Mesenchymal stem cell (in vitro differentiated cells and primary cell): ENCODE measurements around the gene VPREB1.

Source experiments
- DNase-seq: peaks from one replicate; pipeline ENCODE4 v3.0.0-alpha.2; 2013
- H2AFZ ChIP-seq: one replicate; pipeline ENCODE4 v1.6.1; 2013; ENCODE audit warnings: low read depth, mild to moderate bottlenecking, control low read depth, inconsistent platforms, low read length, moderate library complexity
- H2AK5ac ChIP-seq: 2 replicates; pipeline ENCODE4 v1.6.1; 2013; ENCODE audit warnings: low read length, moderate library complexity, mild to moderate bottlenecking, inconsistent platforms; ENCODE audit not compliant: severe bottlenecking
- H2BK120ac ChIP-seq: one replicate; pipeline ENCODE4 v1.6.1; 2013; ENCODE audit warnings: low read depth, mild to moderate bottlenecking, inconsistent platforms, low read length, moderate library complexity
- H2BK12ac ChIP-seq, 2 experiments: one replicate each; pipeline ENCODE4 v1.6.1; 2013; ENCODE audit warnings: inconsistent platforms in 2 of 2, low read length in 2 of 2, mild to moderate bottlenecking in 2 of 2, moderate library complexity in 2 of 2, control low read depth in 1 of 2
- H2BK15ac ChIP-seq: one replicate; pipeline ENCODE4 v1.6.1; 2013; ENCODE audit warnings: mild to moderate bottlenecking, low read depth, inconsistent platforms; ENCODE audit not compliant: poor library complexity, severe bottlenecking
- H2BK5ac ChIP-seq: 2 replicates; pipeline ENCODE4 v1.6.1; 2013; ENCODE audit warnings: low read depth, mild to moderate bottlenecking, low read length, control low read depth, inconsistent platforms; ENCODE audit not compliant: poor library complexity, severe bottlenecking
- H3K14ac ChIP-seq, 2 experiments: one replicate each; pipeline ENCODE4 v1.6.1; 2013; ENCODE audit warnings: inconsistent platforms in 2 of 2, low read length in 2 of 2, control low read depth in 1 of 2, mild to moderate bottlenecking in 1 of 2, moderate library complexity in 1 of 2
- H3K18ac ChIP-seq, 2 experiments: one replicate each; pipeline ENCODE4 v1.6.1; 2013; ENCODE audit warnings: inconsistent platforms in 2 of 2, low read length in 2 of 2, control low read depth in 1 of 2, low read depth in 1 of 2, mild to moderate bottlenecking in 1 of 2
- H3K23ac ChIP-seq, 2 experiments: one replicate each; pipeline ENCODE4 v1.6.1; 2013; ENCODE audit warnings: inconsistent platforms in 2 of 2, low read length in 2 of 2, mild to moderate bottlenecking in 2 of 2, moderate library complexity in 2 of 2, control low read depth in 1 of 2
- H3K27ac ChIP-seq: 2 replicates; pipeline ENCODE4 v1.5.1; 2013; ENCODE audit warnings: mild to moderate bottlenecking, moderate library complexity, low read length, control low read depth, inconsistent platforms; ENCODE audit not compliant: poor library complexity, severe bottlenecking
- H3K27me3 ChIP-seq, 2 experiments: 2 replicates each; pipeline versions ENCODE4 v1.6.1 to v1.7.0; 2013; ENCODE audit warnings: low read length in 2 of 2, mild to moderate bottlenecking in 2 of 2, moderate library complexity in 2 of 2, control low read depth in 1 of 2, inconsistent platforms in 1 of 2; ENCODE audit not compliant: control insufficient read depth in 1 of 2, insufficient read depth in 1 of 2
- H3K36me3 ChIP-seq, 2 experiments: 2 replicates each; pipeline versions ENCODE4 v1.6.1 to v1.7.0; 2013; ENCODE audit warnings: low read length in 2 of 2, control low read depth in 1 of 2, inconsistent platforms in 1 of 2, low read depth in 1 of 2, mild to moderate bottlenecking in 1 of 2; ENCODE audit not compliant: insufficient read depth in 2 of 2, control insufficient read depth in 1 of 2
- H3K4ac ChIP-seq, 2 experiments: one replicate each; pipeline ENCODE4 v1.6.1; 2013; ENCODE audit warnings: inconsistent platforms in 2 of 2, low read length in 2 of 2, mild to moderate bottlenecking in 2 of 2, moderate library complexity in 2 of 2, control low read depth in 1 of 2, low read depth in 1 of 2
- H3K4me1 ChIP-seq: 2 replicates; pipeline ENCODE4 v1.6.1; 2013; ENCODE audit warnings: low read depth, low read length, control low read depth; ENCODE audit not compliant: control insufficient read depth, insufficient read depth
- H3K4me2 ChIP-seq: 2 replicates; pipeline ENCODE4 v1.6.1; 2013; ENCODE audit warnings: low read length, mild to moderate bottlenecking, inconsistent platforms; ENCODE audit not compliant: poor library complexity, severe bottlenecking
- H3K4me3 ChIP-seq, 2 experiments: 2 replicates each; pipeline versions ENCODE4 v1.5.1 to v1.7.0; 2013; ENCODE audit warnings: low read length in 2 of 2, mild to moderate bottlenecking in 2 of 2, control low read depth in 1 of 2, low read depth in 1 of 2; ENCODE audit not compliant: insufficient read depth in 1 of 2
- H3K79me1 ChIP-seq: replicated peaks from 2 replicates; pipeline ENCODE4 v1.6.1; 2013; ENCODE audit warnings: mild to moderate bottlenecking, control low read depth, low read length, inconsistent platforms; ENCODE audit not compliant: poor library complexity, severe bottlenecking
- H3K9ac ChIP-seq: 2 replicates; pipeline ENCODE4 v1.7.0; 2013; ENCODE audit warnings: mild to moderate bottlenecking, low read length, moderate library complexity
- H3K9me3 ChIP-seq: 2 replicates; pipeline ENCODE4 v1.7.0; 2013; ENCODE audit warnings: mild to moderate bottlenecking, low read length; ENCODE audit not compliant: control insufficient read depth
- H4K8ac ChIP-seq: one replicate; pipeline ENCODE4 v1.6.1; 2013; ENCODE audit warnings: inconsistent platforms, mild to moderate bottlenecking, low read length, moderate library complexity
- H4K91ac ChIP-seq: one replicate; pipeline ENCODE4 v1.6.1; 2013; ENCODE audit warnings: mild to moderate bottlenecking, low read length, inconsistent platforms
- WGBS: methylation state at CpG from one replicate; pipeline ENCODE4 v1.1.7; 2013; ENCODE audit warnings: mixed read lengths; 5-methylcytosine and 5-hydroxymethylcytosine counted together

VPREB1 gene

GRCh38 chr22:22230438-22230837, 14.1 kb upstream of the VPREB1 start:
- peaks cover 15 to 22% of the 10 kb centered on the region in 2 experiments for H3K27me3 ChIP-seq
- no peak overlapping the region for H2BK120ac ChIP-seq
- H2AK5ac ChIP-seq: no peak overlapping the region
- H4K8ac ChIP-seq: no peak overlapping the region
- no peak overlapping the region for H2BK12ac ChIP-seq
- H2BK5ac ChIP-seq: no peak overlapping the region
- no peak for DNase-seq
- H3K9ac ChIP-seq: no peak overlapping the region
- H3K9me3 ChIP-seq: no peaks in the 10 kb centered on the region
- no peak overlapping the region for H3K4ac ChIP-seq
- H3K23ac ChIP-seq: no peak overlapping the region
- no peak overlapping the region for H3K14ac ChIP-seq
- no peak overlapping the region for H2BK15ac ChIP-seq
- H3K36me3 ChIP-seq: no peaks in the 10 kb centered on the region
- H2AFZ ChIP-seq: no peak overlapping the region
- WGBS: 85% methylated on average over 5 of the region's 9 CpGs
- no peaks in the 10 kb centered on the region for H3K4me1 ChIP-seq
- H3K27ac ChIP-seq: no peak overlapping the region
- no peak overlapping the region for H3K4me2 ChIP-seq
- no peak overlapping the region for H3K4me3 ChIP-seq
- no peak overlapping the region for H4K91ac ChIP-seq
- H3K79me1 ChIP-seq: no peaks in the 10 kb centered on the region
- no peak overlapping the region for H3K18ac ChIP-seq

- H3K79me1 ChIP-seq: no peaks in the 10 kb centered on the region
- DNase-seq: no peak
- H3K18ac ChIP-seq: no peak overlapping the region
- no peak overlapping the region for H2BK12ac ChIP-seq
- H2BK5ac ChIP-seq: no peak overlapping the region
- H3K9ac ChIP-seq: no peak overlapping the region
- no peak overlapping the region for H4K8ac ChIP-seq
- H3K9me3 ChIP-seq: no peaks in the 10 kb centered on the region
- H2AK5ac ChIP-seq: no peak overlapping the region
- no peak overlapping the region for H3K23ac ChIP-seq
- 85% methylated on average over 5 of the region's 5 CpGs for WGBS
- H2AFZ ChIP-seq: no peak overlapping the region
- H2BK15ac ChIP-seq: no peak overlapping the region
- H3K4ac ChIP-seq: no peak overlapping the region
- H3K27me3 ChIP-seq: peaks cover 15 to 31% of the 10 kb centered on the region in 2 experiments
- H3K27ac ChIP-seq: no peak overlapping the region
- H3K4me2 ChIP-seq: no peak overlapping the region
- no peak overlapping the region for H3K4me3 ChIP-seq
- no peak overlapping the region for H3K14ac ChIP-seq
- H3K36me3 ChIP-seq: no peaks in the 10 kb centered on the region
- H4K91ac ChIP-seq: no peak overlapping the region
- H2BK120ac ChIP-seq: no peak overlapping the region
- H3K4me1 ChIP-seq: no peaks in the 10 kb centered on the region
Observed at GRCh38 chr22:22233081-22233480, 11.5 kb upstream of the VPREB1 start.

- Histone ChIP-seq H3K9ac (no peak overlapping the region), H3K14ac (no peak overlapping the region), H4K8ac (no peak overlapping the region), H3K27me3 (peaks cover 18 to 31% of the 10 kb centered on the region in 2 experiments), H3K9me3 (no peaks in the 10 kb centered on the region), H2AK5ac (no peak overlapping the region), H3K36me3 (no peaks in the 10 kb centered on the region), H2BK120ac (no peak overlapping the region), H3K79me1 (no peaks in the 10 kb centered on the region), H2BK5ac (no peak overlapping the region), H2AFZ (no peak overlapping the region), H2BK12ac (no peak overlapping the region), H3K27ac (no peak overlapping the region), H3K4me2 (no peak overlapping the region), H3K18ac (no peak overlapping the region), H3K23ac (no peak overlapping the region), H3K4me3 (no peak overlapping the region), H3K4ac (no peak overlapping the region), H3K4me1 (no peaks in the 10 kb centered on the region), H2BK15ac (no peak overlapping the region), H4K91ac (no peak overlapping the region)
- 35% methylated on average over 2 of the region's 2 CpGs for WGBS
- DNase-seq: no peak
Observed at GRCh38 chr22:22235558-22235957, 9.0 kb upstream of the VPREB1 start.

- Histone ChIP-seq H3K27me3 (peaks cover 30 to 47% of the 10 kb centered on the region in 2 experiments), H3K79me1 (no peaks in the 10 kb centered on the region), H3K4ac (no peak overlapping the region), H2BK5ac (no peak overlapping the region), H3K18ac (no peak overlapping the region), H3K36me3 (no peaks in the 10 kb centered on the region), H4K8ac (no peak overlapping the region), H3K14ac (no peak overlapping the region), H3K4me2 (no peak overlapping the region), H3K23ac (no peak overlapping the region), H3K9ac (no peak overlapping the region), H3K9me3 (no peaks in the 10 kb centered on the region), H2AFZ (no peak overlapping the region), H4K91ac (no peak overlapping the region), H3K27ac (no peak overlapping the region), H2BK12ac (no peak overlapping the region), H2AK5ac (no peak overlapping the region), H3K4me3 (no peak overlapping the region), H2BK120ac (no peak overlapping the region), H3K4me1 (no peaks in the 10 kb centered on the region), H2BK15ac (no peak overlapping the region)
- no peak for DNase-seq
- WGBS: 70% methylated on average over 3 of the region's 4 CpGs
Observed at GRCh38 chr22:22237521-22237920, 7.1 kb upstream of the VPREB1 start.
